Measurements from ENCODE around the gene DOC2B. TPM values are rescaled to one million over a fixed set of nuclear protein-coding genes. Genes with fewer than 3 reads are reported as not detected.
"Not testable (repeated sequence)": the region's sequence is repeated elsewhere in the genome, so short reads cannot be mapped to it uniquely, and the experiment has no call there.

Gene DOC2B
- total RNA-seq, 2 donors from 2014 or later, result 1.4 to 2.6 TPM

DNA sequence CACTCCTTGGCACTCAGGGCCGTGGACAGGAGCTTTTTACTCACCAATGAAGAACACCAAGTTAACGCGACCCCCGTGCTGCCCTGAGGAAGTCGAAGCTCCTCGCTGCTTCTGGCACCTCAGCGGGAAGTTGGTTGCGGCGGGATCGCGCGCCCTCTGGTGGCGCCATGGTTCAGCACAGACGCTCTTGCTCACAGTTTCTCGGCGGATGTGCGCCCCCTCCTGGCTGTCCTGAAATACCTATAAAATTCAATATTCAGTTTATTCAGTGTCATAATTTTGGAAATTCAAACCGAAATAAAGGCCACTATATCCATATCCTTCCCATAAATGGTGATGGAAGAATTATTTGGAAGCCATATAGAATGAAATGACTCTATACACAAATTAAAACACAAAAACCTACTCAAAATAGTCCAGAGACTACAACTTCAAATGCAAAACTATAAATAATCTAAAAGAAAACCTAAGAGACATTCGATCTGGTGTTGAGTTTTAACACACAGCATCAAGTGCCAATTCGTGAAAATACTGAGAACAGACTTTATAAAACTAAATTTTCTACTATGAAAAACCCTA lies 63.0 kb downstream of the DOC2B start:
- H3K27me3 ChIP-seq (ENCODE audit: control insufficient read depth, insufficient read depth, low read length, poor library complexity, severe bottlenecking); H3K9ac ChIP-seq (ENCODE audit: extremely low read depth, low read length, poor library complexity, severe bottlenecking); H3K36me3 ChIP-seq (ENCODE audit: control insufficient read depth, insufficient read depth, low read length); H3K4me3 ChIP-seq (ENCODE audit: low read length); H3K27me3 Mint-ChIP-seq (ENCODE audit: insufficient read depth); H3K4me3 Mint-ChIP-seq; H3K9me3 Mint-ChIP-seq; H3K27ac ChIP-seq (ENCODE audit: low read depth, low read length); H3K4me1 ChIP-seq (ENCODE audit: control insufficient read depth, insufficient read depth, low read length); H3K9me3 ChIP-seq (ENCODE audit: control insufficient read depth, low read length); H3K36me3 Mint-ChIP-seq (ENCODE audit: low read depth); H3K27ac Mint-ChIP-seq; H3K4me1 Mint-ChIP-seq: not testable (repeated sequence)
- WGBS, 2 experiments (ENCODE audit: insufficient coverage in 1 of 2, insufficient read length in 1 of 2), result 18% methylated on average over 9 of the region's 20 CpGs; no CpG with 5 or more reads in 1 of the 2 experiments
- DNase-seq, result peak; percentile 48
- TF ChIP-seq, protein P1, sequence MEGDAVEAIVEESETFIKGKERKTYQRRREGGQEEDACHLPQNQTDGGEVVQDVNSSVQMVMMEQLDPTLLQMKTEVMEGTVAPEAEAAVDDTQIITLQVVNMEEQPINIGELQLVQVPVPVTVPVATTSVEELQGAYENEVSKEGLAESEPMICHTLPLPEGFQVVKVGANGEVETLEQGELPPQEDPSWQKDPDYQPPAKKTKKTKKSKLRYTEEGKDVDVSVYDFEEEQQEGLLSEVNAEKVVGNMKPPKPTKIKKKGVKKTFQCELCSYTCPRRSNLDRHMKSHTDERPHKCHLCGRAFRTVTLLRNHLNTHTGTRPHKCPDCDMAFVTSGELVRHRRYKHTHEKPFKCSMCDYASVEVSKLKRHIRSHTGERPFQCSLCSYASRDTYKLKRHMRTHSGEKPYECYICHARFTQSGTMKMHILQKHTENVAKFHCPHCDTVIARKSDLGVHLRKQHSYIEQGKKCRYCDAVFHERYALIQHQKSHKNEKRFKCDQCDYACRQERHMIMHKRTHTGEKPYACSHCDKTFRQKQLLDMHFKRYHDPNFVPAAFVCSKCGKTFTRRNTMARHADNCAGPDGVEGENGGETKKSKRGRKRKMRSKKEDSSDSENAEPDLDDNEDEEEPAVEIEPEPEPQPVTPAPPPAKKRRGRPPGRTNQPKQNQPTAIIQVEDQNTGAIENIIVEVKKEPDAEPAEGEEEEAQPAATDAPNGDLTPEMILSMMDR (conservative IDR thresholded peaks at IDR 0.05), result peak; percentile 56

DNA sequence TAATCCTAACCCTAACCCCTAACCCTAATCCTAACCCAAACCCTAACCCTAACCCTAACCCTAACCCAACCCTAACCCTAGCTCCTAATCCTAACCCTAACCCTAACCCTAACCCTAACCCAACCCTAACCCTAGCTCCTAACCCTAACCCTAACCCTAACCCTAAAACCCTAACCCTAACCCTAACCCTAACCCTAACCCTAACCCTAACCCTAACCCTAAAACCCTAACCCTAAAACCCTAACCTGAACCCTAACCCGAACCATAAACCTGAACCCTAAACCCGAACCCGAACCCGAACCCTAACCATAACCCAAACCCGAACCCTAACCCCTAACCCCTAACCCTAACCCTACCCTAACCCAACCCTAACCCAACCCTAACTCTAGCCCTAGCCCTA lies 68.3 kb downstream of the DOC2B start:
- H3K4me1 ChIP-seq (ENCODE audit: control insufficient read depth, insufficient read depth, low read length); H3K4me1 Mint-ChIP-seq; H3K27me3 Mint-ChIP-seq (ENCODE audit: insufficient read depth); DNase-seq; H3K27ac Mint-ChIP-seq; H3K36me3 ChIP-seq (ENCODE audit: control insufficient read depth, insufficient read depth, low read length); H3K9me3 Mint-ChIP-seq; H3K4me3 Mint-ChIP-seq; H3K27me3 ChIP-seq (ENCODE audit: control insufficient read depth, insufficient read depth, low read length, poor library complexity, severe bottlenecking); H3K4me3 ChIP-seq (ENCODE audit: low read length); H3K36me3 Mint-ChIP-seq (ENCODE audit: low read depth); H3K27ac ChIP-seq (ENCODE audit: low read depth, low read length); H3K9me3 ChIP-seq (ENCODE audit: control insufficient read depth, low read length); H3K9ac ChIP-seq (ENCODE audit: extremely low read depth, low read length, poor library complexity, severe bottlenecking): not testable (repeated sequence)
- no CpG with 5 or more reads among the region's 5 CpGs for WGBS, 2 experiments (ENCODE audit: insufficient coverage in 1 of 2, insufficient read length in 1 of 2)

Other genes with a start within 250 kb of the DOC2B start
- not detected for gene SCGB1C2, start 44.1 kb downstream of the DOC2B start, total RNA-seq
- 10 to 100 TPM; 14.7 to 16.9 TPM for gene RPH3AL, start 171.2 kb upstream of the DOC2B start, total RNA-seq

Data from endodermal cell (in vitro differentiated cells).